ENCODE results near the gene SCN4B.

The SCN4B gene

GRCh38 chr11:118149493-118149892, 3.1 kb downstream of the SCN4B start:
- DNase-seq = no peak

- no peak for DNase-seq
Observed at GRCh38 chr11:118148856-118149255, 3.8 kb downstream of the SCN4B start.

GRCh38 chr11:118148240-118148639, 4.4 kb downstream of the SCN4B start:
- no peak for DNase-seq

GRCh38 chr11:118147502-118147901, 5.1 kb downstream of the SCN4B start:
- DNase-seq = no peak

- DNase-seq = no peak
Observed at GRCh38 chr11:118146554-118146953, 6.1 kb downstream of the SCN4B start.

GRCh38 chr11:118145285-118146227, 7.1 kb downstream of the SCN4B start:
- peak; percentile 90 for DNase-seq

- no peak for DNase-seq
Observed at GRCh38 chr11:118144301-118145268, 8.0 kb downstream of the SCN4B start.

- DNase-seq = no peak
Observed at GRCh38 chr11:118143661-118144185, 8.9 kb downstream of the SCN4B start.

- peak; percentile 12 for DNase-seq
Observed at GRCh38 chr11:118142809-118143208, 9.8 kb downstream of the SCN4B start.

- DNase-seq = no peak
Observed at GRCh38 chr11:118142081-118142480, 10.5 kb downstream of the SCN4B start.

GRCh38 chr11:118139578-118139977, 13.0 kb downstream of the SCN4B start:
- no peak for DNase-seq

GRCh38 chr11:118138839-118139420, 13.7 kb downstream of the SCN4B start:
- no peak for DNase-seq

- DNase-seq = no peak
Observed at GRCh38 chr11:118136801-118137200, 15.8 kb downstream of the SCN4B start.

- DNase-seq = no peak
Observed at GRCh38 chr11:118136341-118136740, 16.3 kb downstream of the SCN4B start.

- no peak for DNase-seq
Observed at GRCh38 chr11:118135796-118136165, 16.8 kb downstream of the SCN4B start.

- DNase-seq = no peak
Observed at GRCh38 chr11:118135051-118135795, 17.4 kb downstream of the SCN4B start.

GRCh38 chr11:118133816-118134215, 18.8 kb downstream of the SCN4B start:
- DNase-seq = no peak

GRCh38 chr11:118132385-118133151, 20.1 kb downstream of the SCN4B start:
- DNase-seq = no peak

- no peak for DNase-seq
Observed at GRCh38 chr11:118129471-118130172, 23.0 kb downstream of the SCN4B start.

- DNase-seq = no peak
Observed at GRCh38 chr11:118128721-118129470, 23.7 kb downstream of the SCN4B start.
